ENCODE measurements around the gene PER1. TPM values are rescaled to one million over a fixed set of nuclear protein-coding genes. Genes with fewer than 3 reads are reported as not detected.

The PER1 gene
- total and polyA plus RNA-seq, 2 donors from 2014 or later, result 25.2 to 161 TPM

DNA sequence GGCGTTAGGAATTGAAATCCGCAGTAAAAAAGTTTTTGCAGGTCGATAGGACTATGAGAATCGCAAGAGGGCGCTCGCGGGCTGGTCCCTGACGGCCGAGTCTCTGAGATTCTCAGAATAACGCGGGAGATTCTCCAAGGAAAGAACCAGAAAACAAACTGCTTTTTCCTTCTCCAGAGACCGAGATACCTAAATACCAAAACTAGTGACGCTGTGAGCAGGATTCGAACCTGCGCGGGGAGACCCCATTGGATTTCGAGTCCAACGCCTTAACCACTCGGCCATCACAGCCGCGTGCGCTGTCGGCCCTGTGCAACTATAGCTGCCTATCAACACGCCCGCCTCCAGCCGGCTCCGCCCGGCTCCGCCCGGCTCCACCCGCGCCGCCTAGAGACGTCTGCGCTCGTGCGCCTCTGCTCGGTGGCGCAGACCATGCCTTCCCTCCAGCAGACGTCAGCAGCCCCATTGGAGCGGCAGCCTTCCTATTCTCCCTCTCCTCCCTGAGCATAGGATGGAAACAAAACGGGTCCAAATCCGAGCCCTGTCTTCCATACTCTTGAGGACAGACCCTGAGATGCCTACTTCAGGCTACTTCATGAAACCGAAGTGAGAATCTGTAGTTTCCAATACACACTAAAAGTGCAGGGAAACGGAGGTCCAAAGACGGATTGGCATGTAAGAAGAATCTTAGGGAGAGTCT, 13.4 kb downstream of the PER1 start:
- FAIRE-seq, result peak; percentile 97
- TF ChIP-seq, protein P1, sequence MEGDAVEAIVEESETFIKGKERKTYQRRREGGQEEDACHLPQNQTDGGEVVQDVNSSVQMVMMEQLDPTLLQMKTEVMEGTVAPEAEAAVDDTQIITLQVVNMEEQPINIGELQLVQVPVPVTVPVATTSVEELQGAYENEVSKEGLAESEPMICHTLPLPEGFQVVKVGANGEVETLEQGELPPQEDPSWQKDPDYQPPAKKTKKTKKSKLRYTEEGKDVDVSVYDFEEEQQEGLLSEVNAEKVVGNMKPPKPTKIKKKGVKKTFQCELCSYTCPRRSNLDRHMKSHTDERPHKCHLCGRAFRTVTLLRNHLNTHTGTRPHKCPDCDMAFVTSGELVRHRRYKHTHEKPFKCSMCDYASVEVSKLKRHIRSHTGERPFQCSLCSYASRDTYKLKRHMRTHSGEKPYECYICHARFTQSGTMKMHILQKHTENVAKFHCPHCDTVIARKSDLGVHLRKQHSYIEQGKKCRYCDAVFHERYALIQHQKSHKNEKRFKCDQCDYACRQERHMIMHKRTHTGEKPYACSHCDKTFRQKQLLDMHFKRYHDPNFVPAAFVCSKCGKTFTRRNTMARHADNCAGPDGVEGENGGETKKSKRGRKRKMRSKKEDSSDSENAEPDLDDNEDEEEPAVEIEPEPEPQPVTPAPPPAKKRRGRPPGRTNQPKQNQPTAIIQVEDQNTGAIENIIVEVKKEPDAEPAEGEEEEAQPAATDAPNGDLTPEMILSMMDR (IDR thresholded peaks at IDR 0.05; ENCODE audit: borderline replicate concordance, extremely low read depth, insufficient read depth), result peak; percentile 80
- H3K36me3 ChIP-seq (ENCODE audit: control insufficient read depth in 2 of 3, insufficient read depth in 3 of 3, low read length in 3 of 3), result peaks cover 0 to 35% (median 29%) of the 10 kb centered on the region in 3 donors
- H3K9ac ChIP-seq (ENCODE audit: low read length in 3 of 3), result peak overlapping the region; percentile 10 to 77 (median 45)
- H3K4me1 ChIP-seq (ENCODE audit: control insufficient read depth in 2 of 3, insufficient read depth in 2 of 3, low read depth in 1 of 3, low read length in 3 of 3), result peaks cover 0 to 11% (median 5%) of the 10 kb centered on the region in 3 donors
- H3K4me3 ChIP-seq (ENCODE audit: low read length in 3 of 3), result peak overlapping the region; percentile 24 to 88 (median 50)
- no peaks in the 10 kb centered on the region for H3K9me3 ChIP-seq (ENCODE audit: control insufficient read depth in 2 of 3, insufficient read depth in 1 of 3, low read length in 3 of 3)
- H3K27ac ChIP-seq (ENCODE audit: low read depth in 2 of 2, low read length in 2 of 2), result peak overlapping the region; percentile 63 to 91
- peak; percentile 98 to 99 (median 99) for DNase-seq
- intact Hi-C loops (cut with DNase I), result no loop called here
- H3K27me3 ChIP-seq (ENCODE audit: control insufficient read depth, insufficient read depth, low read length), result no peaks in the 10 kb centered on the region

DNA sequence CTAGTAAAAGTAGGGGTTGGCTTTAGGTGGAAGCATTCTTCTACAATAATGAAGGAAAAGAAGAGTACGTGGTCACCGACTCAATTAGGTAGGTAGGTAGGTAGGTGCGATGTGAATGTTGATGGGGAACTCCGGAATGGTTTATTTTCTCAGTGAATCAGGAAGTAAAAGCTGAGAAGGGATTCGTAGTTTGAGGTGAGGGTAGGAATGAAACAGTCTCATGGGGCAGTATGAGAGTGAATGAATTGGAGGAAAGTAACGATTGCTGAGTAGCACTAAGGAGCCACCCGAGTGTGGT, 13.9 kb downstream of the PER1 start:
- Histone ChIP-seq H3K36me3 (ENCODE audit: control insufficient read depth in 2 of 3, insufficient read depth in 3 of 3, low read length in 3 of 3) (peaks cover 0 to 30% (median 27%) of the 10 kb centered on the region in 3 donors), H3K9ac (ENCODE audit: low read length in 3 of 3) (peak overlapping the region; percentile 38 to 73 (median 45)), H3K27ac (ENCODE audit: low read depth in 2 of 2, low read length in 2 of 2) (peak overlapping the region; percentile 63 to 91), H3K4me1 (ENCODE audit: control insufficient read depth in 2 of 3, insufficient read depth in 2 of 3, low read depth in 1 of 3, low read length in 3 of 3) (peaks cover 0 to 11% (median 5%) of the 10 kb centered on the region in 3 donors), H3K4me3 (ENCODE audit: low read length in 3 of 3) (peak overlapping the region; percentile 8 to 74 (median 44)), H3K9me3 (ENCODE audit: control insufficient read depth in 2 of 3, insufficient read depth in 1 of 3, low read length in 3 of 3) (no peaks in the 10 kb centered on the region), H3K27me3 (ENCODE audit: control insufficient read depth, insufficient read depth, low read length) (no peaks in the 10 kb centered on the region)
- DNase-seq (no peak), FAIRE-seq (no peak)
- intact Hi-C loops (cut with DNase I), result no loop called here
- TF ChIP-seq, protein P1 (IDR thresholded peaks at IDR 0.05; ENCODE audit: borderline replicate concordance, extremely low read depth, insufficient read depth), result no peak

DNA sequence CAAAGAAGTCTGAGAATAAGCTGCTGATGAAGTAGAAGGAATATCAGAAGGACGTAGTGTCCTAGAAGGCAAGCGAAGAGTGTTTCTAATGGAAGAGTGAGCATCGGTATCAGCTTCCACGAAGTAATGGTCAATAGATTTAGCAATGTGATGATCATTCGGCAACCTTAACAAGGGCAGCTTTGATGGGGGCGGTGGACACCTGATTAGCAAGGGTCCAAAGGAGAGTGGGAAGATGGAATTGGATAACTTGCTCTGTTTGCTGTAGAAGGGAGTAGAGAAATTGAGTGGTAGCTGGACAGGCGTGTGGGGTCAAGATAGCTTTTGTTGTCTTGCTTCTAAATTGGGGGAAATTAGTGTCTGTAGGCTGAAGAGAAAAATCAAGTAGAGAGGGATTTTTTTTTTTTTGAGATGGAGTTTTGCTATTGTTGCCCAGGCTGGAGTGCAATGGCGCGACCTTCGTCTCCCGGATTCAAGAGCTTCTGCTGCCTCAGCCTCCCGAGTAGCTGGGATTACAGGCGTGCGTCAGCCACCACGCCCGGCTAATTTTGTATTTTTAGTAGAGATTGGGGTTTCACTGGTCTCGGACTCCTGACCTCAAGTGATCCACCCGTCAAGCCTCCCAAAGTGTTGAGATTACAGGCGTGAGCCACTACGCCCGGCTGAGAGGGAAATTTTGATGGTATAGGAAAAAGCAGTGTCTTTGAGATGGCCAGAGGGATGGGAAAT, 14.4 kb downstream of the PER1 start:
- Histone ChIP-seq H3K9me3 (ENCODE audit: control insufficient read depth in 2 of 3, insufficient read depth in 1 of 3, low read length in 3 of 3) (no peaks in the 10 kb centered on the region), H3K27me3 (ENCODE audit: control insufficient read depth, insufficient read depth, low read length) (no peaks in the 10 kb centered on the region), H3K4me3 (ENCODE audit: low read length in 3 of 3) (peak overlapping the region; percentile 8 to 74 (median 44)), H3K27ac (ENCODE audit: low read depth in 2 of 2, low read length in 2 of 2) (peak overlapping the region; percentile 63 to 91), H3K9ac (ENCODE audit: low read length in 3 of 3) (peak overlapping the region; percentile 38 to 73 (median 45)), H3K36me3 (ENCODE audit: control insufficient read depth in 2 of 3, insufficient read depth in 3 of 3, low read length in 3 of 3) (peaks cover 0 to 28% (median 26%) of the 10 kb centered on the region in 3 donors), H3K4me1 (ENCODE audit: control insufficient read depth in 2 of 3, insufficient read depth in 2 of 3, low read depth in 1 of 3, low read length in 3 of 3) (peaks cover 0 to 11% (median 5%) of the 10 kb centered on the region in 3 donors)
- TF ChIP-seq, protein P1 (IDR thresholded peaks at IDR 0.05; ENCODE audit: borderline replicate concordance, extremely low read depth, insufficient read depth), result no peak
- DNase-seq (peak in 3 of 5 donors; percentile 5 to 59 (median 14)), FAIRE-seq (no peak)
- intact Hi-C loops (cut with DNase I), result no loop called here
